GM18498 (cell line): ENCODE measurements around the gene CHD1L.
"Not testable (repeated sequence)": the region's sequence is repeated elsewhere in the genome, so short reads cannot be mapped to it uniquely, and the experiment has no call there.

ENCODE experiments used
- ATAC-seq: cut with Tn5 transposase; IDR thresholded peaks from one replicate; pipeline ENCODE4 v1.9.1; 2021; ENCODE audit warnings: mild to moderate bottlenecking, moderate library complexity; ENCODE audit not compliant: unreplicated experiment

CHD1L gene

DNA sequence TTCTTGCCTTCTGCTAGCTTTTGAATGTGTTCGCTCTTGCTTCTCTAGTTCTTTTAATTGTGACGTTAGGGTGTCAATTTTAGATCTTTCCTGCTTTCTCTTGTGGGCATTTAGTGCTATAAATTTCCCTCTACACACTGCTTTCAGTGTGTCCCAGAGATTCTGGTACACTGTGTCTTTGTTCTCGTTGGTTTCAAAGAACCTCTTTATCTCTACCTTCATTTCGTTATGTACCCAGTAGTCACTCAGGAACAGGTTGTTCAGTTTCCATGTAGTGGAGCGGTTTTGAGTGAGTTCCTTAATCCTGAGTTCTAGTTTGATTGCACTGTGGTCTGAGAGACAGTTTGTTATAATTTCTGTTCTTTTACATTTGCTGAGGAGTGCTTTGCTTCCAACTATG, 11.5 kb upstream of the CHD1L start:
- not testable (repeated sequence) for ATAC-seq

DNA sequence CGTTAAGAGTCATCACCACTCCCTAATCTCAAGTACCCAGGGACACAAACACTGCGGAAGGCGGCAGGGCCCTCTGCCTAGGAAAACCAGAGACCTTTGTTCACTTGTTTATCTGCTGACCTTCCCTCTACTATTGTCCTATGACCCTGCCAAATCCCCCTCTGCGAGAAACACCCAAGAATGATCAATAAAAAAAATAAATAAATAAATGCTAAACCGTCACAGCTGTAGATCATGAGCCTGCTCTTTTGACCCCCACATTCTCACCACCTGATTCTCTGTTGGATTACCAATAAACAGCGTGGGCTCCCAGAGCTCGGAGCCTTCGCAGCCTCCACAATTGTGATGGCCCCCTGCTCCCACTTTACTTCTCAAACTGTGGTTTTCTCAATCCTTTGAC, 8.6 kb upstream of the CHD1L start:
- not testable (repeated sequence) for ATAC-seq

DNA sequence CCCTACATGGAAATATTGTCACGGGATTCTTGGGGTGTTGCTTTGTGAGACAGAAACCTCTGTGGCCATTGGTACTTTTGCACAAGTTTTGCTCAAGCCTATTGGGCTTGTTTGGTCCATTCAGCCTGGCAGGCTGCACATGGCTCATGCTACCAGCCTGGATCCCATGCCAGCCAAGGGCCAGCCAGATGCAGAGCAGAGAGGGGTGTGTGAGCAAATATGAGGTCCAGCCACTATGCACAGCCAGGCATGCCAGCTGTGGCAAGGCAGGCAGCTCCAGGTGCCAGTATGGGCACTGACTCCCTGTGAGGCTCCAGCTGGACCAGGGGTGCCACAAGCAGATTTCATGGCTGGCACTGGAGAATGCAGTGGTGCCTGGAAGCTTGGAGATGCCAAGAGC, 6.7 kb upstream of the CHD1L start:
- no peak for ATAC-seq

DNA sequence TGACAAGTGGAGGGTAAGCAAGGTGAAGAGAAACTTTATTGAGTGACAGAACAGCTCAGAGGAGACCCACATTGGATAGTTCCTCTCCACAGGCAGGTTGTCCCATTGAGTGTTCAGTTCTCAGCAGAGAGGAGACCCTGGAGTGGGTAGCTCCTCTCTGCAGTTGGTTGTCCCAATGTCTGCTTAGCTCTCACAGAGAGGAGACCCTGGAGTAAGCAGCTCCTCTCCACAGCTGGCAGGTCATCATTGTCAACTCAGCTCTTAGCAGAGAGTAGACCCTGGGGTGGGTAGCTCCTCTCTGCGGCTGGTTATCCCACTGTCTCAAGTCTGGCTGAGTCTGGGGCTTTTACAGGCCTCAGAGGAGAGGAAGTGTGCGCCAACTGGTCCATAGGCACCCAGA, 6.0 kb upstream of the CHD1L start:
- no peak for ATAC-seq

DNA sequence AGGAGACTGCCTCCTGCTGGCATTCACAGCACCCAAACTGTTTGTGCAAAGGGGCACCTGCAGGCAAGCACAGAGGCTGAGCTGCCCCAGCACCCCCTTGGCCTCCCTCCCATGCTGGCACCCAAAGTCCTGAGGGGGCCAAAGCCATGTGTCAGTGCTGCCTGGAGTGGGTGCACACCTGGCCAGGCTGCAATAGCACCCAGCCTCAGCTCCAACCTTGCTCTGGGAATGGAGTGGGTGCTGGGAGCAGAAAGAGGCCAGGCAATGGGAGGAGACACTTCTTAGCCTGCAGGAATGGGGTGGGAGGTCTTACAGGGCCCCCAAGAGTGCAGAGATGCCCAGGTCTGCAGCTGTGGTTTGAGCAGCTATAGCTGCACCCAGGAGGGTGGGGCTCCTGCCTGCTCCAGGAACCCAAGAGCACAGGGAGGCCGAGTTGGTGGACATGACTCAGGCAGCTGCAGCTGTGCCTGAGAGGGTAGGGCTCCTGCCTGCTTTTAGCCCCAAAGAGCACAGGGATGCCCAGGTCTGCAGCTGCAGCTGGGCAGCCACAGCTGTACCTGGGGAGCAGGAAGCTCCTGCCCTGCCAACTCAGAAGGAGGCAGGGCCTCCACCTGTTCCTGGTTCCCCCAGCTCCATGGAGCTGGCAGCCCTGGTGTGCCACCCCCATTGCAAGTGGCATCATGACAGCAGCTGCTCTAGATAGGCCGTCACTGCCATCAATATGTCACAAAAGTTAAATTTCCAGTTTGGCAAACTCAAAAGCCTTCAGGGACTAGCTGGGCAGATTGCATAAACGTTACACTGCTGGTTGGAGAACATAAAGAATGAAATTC, 5.3 kb upstream of the CHD1L start:
- ATAC-seq: no peak

DNA sequence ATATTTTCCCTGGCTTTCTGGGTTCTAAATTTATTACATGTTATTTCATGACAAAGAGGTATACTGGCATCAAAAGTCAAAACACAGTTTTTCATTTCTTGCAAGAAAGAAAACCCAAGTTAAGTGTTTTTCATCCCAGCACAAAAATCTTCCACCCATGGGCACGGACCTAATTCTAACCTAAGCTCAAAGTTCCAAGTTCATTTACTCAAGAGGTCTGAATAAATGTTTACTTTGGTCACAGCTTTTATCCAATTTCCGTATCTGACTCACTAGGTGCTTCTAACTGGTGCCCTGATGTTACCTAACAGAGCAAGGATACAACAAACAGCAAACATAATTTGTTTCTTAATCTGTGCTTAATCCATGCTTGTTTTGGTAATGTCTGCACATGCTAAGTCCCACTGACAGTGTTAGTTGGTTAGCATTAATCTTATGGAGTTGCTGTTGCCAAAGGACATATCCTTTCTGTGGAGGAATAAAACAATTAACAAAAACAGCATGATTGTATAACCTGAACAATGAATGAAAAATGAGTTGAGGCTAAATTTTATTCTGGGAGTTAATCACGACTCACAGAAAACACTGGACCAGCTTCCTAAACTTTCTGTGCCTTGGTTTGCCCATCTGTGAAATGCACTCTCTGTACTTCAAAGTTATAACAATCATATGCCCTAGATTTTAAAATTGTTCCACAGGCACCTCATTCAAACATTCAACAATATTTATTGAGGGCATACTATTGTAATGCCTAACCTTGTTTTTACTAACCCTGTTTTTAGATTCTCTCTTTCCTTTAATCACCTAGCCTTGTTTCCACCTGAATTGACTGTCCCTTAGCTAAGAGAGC, 4.2 kb upstream of the CHD1L start:
- no peak for ATAC-seq

DNA sequence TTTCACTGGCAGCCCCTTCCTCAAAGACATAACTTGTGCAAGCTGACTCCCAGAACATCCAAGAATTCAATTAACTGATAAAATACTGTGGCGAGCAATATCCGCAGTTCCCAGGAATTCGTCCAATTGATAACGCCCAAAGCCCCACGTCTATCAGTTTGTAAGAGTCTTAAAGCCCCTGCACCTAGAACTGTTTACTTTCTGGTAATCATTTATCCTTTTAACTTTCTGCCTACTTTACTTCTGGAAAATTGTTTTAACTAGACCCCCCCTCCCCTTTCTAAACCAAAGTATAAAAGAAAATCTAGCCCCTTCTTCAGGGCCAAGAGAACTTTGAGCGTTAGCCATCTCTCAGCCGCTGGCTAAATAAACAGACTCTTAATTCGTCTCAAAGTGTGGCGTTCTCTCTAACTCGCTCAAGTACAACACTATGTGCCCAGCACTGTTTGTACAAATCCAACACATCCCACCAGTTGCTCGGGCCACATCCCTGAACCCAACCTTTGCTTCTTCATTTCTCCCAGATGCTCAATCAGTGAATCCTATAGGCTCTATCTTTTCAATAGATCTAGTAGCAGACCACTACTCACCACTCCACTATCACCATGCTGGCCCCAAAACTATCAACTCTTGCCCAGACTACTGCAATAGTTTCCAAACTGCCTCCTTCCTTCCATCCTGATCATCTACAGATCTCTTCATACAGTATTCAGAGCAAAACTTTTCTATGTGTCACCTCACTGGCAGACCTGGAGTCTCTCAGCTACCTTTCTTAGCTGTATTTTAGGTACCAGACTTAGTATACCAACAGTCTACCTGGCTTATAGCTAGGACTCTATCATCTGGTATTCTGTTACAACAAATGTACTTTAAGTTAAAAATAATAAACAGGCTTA, 3.3 kb upstream of the CHD1L start:
- no peak for ATAC-seq

DNA sequence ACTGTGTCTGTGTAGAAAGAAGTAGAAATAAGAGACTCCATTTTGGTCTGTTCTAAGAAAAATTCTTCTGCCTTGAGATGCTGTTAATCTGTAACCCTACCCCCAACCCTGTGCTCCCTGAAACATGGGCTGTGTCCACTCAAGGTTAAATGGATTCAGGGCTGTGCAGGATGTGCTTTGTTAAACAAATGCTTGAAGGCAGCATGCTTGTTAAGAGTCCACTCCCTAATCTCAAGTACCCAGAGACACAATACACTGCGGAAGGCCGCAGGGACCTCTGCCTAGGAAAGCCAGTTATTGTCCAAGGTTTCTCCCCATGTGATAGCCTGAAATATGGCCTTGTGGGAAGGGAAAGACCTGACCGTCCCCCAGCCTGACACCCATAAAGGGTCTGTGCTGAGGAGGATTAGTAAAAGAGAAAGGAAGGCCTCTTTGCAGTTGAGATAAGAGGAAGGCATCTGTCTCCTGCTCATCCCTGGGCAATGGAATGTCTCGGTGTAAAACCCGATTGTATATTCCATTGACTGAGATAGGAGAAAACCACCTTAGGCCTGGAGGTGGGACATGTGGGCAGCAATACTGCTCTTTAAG, 2.3 kb upstream of the CHD1L start:
- not testable (repeated sequence) for ATAC-seq

DNA sequence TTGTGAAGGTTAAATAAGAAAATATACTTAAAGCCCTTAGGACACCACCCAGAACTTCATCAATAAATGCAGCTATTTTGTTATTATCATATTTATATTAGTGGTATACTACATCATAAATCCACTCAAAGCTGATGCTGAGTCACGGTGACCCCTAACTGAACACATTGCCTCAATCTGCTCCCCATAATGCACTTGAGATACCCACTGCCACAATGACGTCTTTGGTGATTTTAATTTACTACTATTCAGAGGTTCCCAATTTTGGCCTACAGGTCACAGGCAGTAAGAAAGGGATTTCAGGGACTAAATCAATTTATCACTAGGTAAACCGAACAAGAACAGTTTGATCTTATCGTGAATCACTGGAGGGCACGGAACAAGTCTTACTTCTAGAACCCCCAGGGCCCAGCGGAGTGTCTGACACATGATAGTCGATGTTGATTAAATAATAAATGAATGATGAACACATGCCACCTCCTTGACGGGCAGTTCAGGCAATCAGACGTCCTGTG, 493 bp upstream of the CHD1L start:
- ATAC-seq: no peak

DNA sequence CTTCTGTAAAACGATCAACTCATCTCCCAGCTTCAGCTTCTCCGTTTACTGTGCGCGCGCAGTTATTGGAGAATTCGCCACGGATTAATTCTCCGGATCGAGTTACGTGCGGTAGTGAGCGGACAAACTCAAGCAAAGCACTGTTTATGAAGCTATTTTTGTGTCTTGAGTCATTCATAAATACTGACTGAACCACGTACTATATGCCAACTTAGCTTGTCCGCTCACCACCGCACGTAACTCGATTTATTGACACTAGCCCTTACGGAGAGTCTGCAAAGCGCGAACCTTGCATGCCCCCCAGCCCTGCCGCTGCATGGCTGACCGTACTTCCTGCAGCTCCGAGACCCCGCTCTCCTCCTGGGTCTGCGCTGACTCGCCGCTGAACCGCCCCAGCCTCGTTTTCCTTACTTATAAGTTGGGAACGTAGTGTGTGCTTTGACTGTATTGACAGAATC, 773 bp downstream of the CHD1L start:
- peak; percentile 24 for ATAC-seq

DNA sequence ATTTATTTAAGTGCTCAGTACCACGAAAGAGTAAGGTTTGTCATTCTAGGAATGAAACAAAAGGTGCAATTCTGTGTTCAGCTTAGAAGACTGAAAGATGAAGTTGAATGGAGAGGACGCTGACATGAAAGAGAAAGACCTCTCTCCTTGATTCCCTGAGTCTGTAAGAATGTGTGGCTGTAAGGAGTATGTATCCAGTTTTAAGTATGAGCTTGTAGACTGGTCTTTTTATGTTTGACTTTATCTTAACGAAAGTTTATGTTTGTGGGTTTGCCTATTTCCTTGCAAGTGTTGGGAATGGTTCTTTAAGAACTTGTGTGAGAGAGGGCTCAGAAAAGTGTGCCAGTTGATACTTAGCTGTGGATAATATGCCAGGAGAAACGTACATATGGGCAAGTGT, 1.4 kb downstream of the CHD1L start:
- ATAC-seq: no peak

DNA sequence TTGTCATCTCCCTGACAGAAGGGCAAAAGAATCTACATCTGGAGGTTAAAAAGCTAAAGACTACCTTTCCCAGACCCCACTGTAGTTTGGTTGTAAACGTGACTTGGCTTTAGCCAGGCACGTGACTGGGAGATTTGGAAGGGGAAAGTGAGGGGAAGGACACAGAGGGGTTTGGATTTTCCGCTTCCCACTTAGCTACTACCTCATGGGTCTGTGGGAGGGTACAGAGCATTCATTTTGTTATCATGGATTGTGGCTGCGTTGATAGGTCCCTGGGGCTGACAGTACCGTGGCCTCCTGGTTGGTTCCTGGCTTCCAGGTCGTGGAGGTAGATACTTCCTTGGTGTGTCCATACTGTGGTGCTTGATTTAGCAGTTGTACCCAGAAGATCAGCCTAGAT, 2.6 kb downstream of the CHD1L start:
- no peak for ATAC-seq

DNA sequence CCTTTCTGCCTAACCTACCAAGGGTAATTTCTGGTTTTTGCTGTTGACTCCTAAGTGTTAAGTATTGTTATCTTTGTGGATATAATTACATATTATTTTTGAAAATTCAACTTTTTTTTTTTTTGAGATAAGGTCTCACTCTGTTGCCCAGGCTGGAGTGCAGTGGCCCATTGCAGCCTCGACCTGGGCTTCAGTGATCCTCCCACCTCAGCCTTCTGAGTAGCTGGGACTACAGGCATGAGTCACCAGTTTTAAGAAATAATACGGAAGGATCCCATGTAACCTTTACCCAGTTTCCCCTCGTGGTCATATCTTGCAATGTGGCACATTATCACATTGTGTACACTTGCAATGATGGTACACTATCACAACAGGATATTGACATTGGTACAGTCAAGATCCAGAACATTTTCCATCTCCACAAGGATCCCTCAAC, 3.1 kb downstream of the CHD1L start:
- ATAC-seq: no peak

DNA sequence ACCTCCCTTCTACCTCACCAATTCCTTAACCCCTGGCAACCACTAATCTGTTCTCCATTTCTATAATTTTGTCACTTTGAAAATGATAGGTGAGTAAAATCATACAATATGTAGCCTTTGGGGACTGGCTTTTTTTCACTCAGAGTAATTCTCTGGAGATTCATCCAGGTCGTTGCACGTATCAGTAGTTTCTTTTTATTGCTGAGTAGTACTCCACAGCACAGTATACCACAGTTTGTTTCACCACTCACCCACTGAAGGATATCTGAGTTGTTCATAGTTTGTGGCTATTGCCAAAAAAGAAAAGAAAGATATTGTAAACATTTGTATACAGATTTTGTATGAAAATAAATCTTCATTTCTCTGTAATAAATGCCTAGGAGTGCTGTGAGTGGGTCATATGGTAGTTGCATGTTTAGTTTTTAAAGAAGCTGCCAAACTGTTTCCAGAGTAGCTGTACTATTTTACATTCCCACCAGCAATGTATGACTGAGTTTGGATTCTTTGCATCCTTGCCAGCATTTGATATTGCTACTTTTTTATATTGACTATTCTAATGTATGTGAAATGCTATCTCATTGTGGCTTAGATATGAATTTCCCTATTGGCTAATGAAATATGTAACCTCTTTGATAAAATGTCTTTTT, 3.7 kb downstream of the CHD1L start:
- no peak for ATAC-seq

DNA sequence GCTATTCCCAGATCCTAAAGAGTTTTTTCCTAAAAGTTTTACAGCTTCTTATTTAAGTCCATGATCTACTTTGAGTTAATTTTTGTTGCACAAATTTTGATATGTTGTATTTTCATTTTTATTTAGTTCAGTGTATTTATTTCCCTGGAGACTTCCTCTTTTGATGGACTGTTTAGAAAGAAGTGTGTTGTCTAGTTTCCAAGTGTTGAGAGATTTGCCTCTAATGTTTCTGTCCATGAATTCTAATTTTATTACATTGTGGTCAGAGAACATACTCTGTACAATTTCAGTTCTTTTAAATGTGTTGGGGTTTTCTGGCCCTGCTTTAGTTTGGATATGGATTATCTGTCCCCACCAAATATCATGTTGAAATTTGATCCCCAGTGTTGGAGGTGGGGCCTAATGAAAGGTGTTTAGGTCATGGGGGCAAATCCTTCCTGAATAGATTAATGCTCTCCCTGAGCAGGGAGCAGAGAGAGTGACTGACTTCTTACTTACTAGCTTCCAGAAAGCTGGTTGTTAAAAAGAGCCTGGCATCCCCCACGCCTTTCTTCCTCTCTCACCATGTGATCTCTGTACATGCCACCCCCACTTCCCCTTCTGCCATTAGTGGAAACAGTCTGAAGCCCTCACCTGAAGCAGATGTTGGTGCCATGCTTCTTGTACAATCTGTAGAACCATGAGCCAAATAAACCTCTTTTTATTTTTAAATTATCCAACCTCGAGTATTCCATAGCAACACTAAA, 4.6 kb downstream of the CHD1L start:
- no peak for ATAC-seq

DNA sequence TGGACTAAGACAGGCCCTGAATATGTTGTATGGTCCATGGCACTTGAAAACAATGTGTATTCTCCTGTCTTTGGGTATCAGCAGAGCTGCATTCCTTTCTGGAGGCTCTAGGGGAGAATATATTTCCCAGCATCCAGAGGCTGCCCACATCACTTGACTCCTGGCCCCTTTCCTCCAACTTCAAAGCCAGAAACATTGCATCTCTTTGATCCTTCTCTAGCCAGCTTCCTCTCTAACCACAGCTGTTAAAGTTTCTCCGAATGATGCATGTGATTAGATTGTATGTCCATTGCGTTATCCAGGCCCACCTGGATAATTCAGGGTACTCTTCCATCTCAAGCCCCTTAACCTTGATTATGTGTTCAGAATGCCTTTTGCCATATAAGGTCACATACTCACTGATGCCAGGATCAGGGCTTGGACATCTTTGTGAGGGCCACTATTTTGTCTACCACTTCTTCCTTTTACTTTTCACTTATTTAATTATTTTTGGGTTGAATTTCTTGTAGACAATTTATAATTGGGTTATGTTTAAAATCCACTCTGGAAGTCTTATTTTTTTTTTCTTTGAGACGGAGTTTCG, 5.3 kb downstream of the CHD1L start:
- no peak for ATAC-seq

DNA sequence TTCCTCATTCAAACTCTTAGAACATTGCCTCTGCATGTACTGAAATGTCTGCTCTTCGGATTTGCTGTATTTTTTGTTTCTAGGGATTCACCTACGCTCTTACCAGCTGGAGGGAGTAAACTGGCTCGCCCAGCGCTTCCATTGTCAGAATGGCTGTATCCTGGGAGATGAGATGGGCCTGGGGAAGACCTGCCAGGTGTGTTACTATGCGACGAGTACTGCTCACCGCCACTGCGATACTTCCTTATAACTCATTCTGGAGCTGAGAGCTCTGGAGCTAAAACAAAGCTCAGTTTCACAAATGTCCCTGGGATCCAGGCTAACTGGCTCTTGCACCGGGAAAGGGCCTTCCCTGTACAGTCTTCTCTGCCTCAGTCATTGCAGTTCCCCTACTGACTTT, 10.1 kb downstream of the CHD1L start:
- ATAC-seq: no peak

DNA sequence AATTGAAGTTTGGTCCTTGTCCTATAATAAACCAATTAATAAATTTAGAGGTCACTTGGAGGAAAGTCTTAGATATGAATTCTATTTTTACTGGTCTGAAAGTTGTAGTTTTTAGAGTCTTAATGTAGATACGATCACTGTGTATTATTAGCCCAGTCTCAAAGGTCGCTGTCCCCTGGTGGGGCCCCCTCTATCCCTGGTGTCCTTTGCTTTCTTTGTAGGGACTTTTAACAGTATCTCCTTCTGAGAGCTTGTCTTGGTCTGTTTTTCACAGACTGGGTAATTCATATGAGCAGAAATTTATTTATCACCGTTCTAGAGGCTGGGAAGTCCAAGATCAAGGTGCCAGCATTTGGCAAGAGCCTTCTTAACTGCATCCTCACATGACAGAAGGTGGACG, 18.5 kb downstream of the CHD1L start:
- ATAC-seq: no peak
